H1 (cell line): Measurements from ENCODE around the gene SAMM50. TPM values are rescaled to one million over a fixed set of nuclear protein-coding genes. Genes with fewer than 3 reads are reported as not detected.

ENCODE experiments used
- CTCF ChIA-PET: fragments of 300-600 bp; sonication (Branson Sonifier 250); formaldehyde crosslinking; loops from one replicate; lab custom pipeline; 2021; ENCODE audit not compliant: partially characterized antibody; lab: Charles Lee
- POLR2A ChIA-PET: fragments of 300-600 bp; sonication (Branson Sonifier 250); formaldehyde crosslinking; loops from one replicate; lab custom pipeline; 2021; ENCODE audit warnings: inconsistent platforms; ENCODE audit not compliant: partially characterized antibody; lab: Charles Lee
- DNase-seq, 2 experiments: peaks; one replicate each; pipeline versions ENCODE4 v3.0.0 to v3.0.0-alpha.2; 2010 to 2022; ENCODE audit warnings: low spot score in 2 of 2, low read depth in 1 of 2, mixed read lengths in 1 of 2
- FAIRE-seq: peaks from 2 replicates; lab custom pipeline; 2011; peaks lifted over from hg19 to GRCh38; lab: Jason Lieb, UNC
- H2AFZ ChIP-seq: 2 replicates; pipeline ENCODE4 v1.8.1; 2012; ENCODE audit warnings: low read length, inconsistent platforms
- H2AK5ac ChIP-seq: 2 replicates; pipeline ENCODE4 v1.6.1; 2013; ENCODE audit warnings: low read depth, low read length
- H2BK120ac ChIP-seq: replicated peaks from 2 replicates; pipeline ENCODE3; 2013; ENCODE audit warnings: low read depth, low read length, inconsistent platforms
- H2BK12ac ChIP-seq: 2 replicates; pipeline ENCODE4 v1.6.1; 2013; ENCODE audit warnings: low read depth, low read length
- H2BK15ac ChIP-seq: 2 replicates; pipeline ENCODE4 v1.6.1; 2013; ENCODE audit warnings: low read length
- H2BK20ac ChIP-seq: 2 replicates; pipeline ENCODE4 v1.6.1; 2013; ENCODE audit warnings: low read length
- H2BK5ac ChIP-seq: 2 replicates; pipeline ENCODE4 v1.6.1; 2013; ENCODE audit warnings: low read depth, low read length
- H3K14ac ChIP-seq: 2 replicates; pipeline ENCODE4 v1.6.1; 2013; ENCODE audit warnings: inconsistent platforms; ENCODE audit not compliant: insufficient read length
- H3K18ac ChIP-seq: 2 replicates; pipeline ENCODE4 v1.6.1; 2013; ENCODE audit warnings: low read length; ENCODE audit errors: extremely low read depth
- H3K23ac ChIP-seq: 2 replicates; pipeline ENCODE4 v1.6.1; 2013; ENCODE audit warnings: inconsistent platforms; ENCODE audit not compliant: insufficient read length
- H3K23me2 ChIP-seq: 2 replicates; pipeline ENCODE4 v1.6.1; 2013; ENCODE audit warnings: low read depth, low read length
- H3K27ac ChIP-seq: 2 replicates; pipeline ENCODE4 v1.6.1; 2011; ENCODE audit warnings: low read depth, low read length, inconsistent platforms
- H3K27me3 ChIP-seq, 4 experiments: replicated peaks in 1 of 4; 1 replicate in 1 of 4; 2 replicates in 3 of 4; pipeline versions ENCODE4 v1.6.1 to v1.8.1; 2011 to 2013; ENCODE audit warnings: low read length in 3 of 4, mild to moderate bottlenecking in 3 of 4, inconsistent platforms in 2 of 4, mixed read lengths in 2 of 4, moderate library complexity in 1 of 4; ENCODE audit not compliant: control insufficient read depth in 3 of 4, insufficient read depth in 3 of 4; ENCODE audit errors: extremely low read depth in 1 of 4
- H3K36me3 ChIP-seq, 4 experiments: 2 replicates each; pipeline versions ENCODE4 v1.6.1 to v1.8.1; 2011 to 2013; ENCODE audit warnings: mild to moderate bottlenecking in 4 of 4, low read length in 3 of 4, moderate library complexity in 2 of 4, control low read depth in 1 of 4, inconsistent platforms in 1 of 4; ENCODE audit not compliant: insufficient read depth in 4 of 4, control insufficient read depth in 2 of 4
- H3K4ac ChIP-seq: replicated peaks from 2 replicates; pipeline ENCODE3; 2013; ENCODE audit warnings: low read length, low read depth, mixed read lengths, inconsistent platforms; ENCODE audit not compliant: insufficient read length
- H3K4me1 ChIP-seq, 4 experiments: replicated peaks in 1 of 4; 1 replicate in 1 of 4; 2 replicates in 3 of 4; pipeline versions ENCODE4 v1.6.1 to v1.8.1; 2011 to 2013; ENCODE audit warnings: low read length in 3 of 4, inconsistent platforms in 2 of 4, mixed read lengths in 1 of 4; ENCODE audit not compliant: insufficient read depth in 4 of 4, control insufficient read depth in 3 of 4
- H3K4me2 ChIP-seq, 2 experiments: 2 replicates each; pipeline versions ENCODE4 v1.6.1 to v1.8.1; 2011 to 2013; ENCODE audit warnings: low read depth in 2 of 2, low read length in 2 of 2, control low read depth in 1 of 2, inconsistent platforms in 1 of 2, mild to moderate bottlenecking in 1 of 2; ENCODE audit not compliant: insufficient read depth in 1 of 2
- H3K4me3 ChIP-seq, 4 experiments: fragments of 200-600, 300-600 bp in 1 of 4; sonication (generic), shearing (Covaris generic), sonication (Bioruptor Twin) in 1 of 4; 2 replicates each; pipeline versions ENCODE4 v1.5.1 to v1.8.1; 2011 to 2016; ENCODE audit warnings: low read length in 4 of 4, low read depth in 3 of 4, control low read depth in 2 of 4, inconsistent platforms in 2 of 4, mild to moderate bottlenecking in 2 of 4, mixed read lengths in 1 of 4, moderate library complexity in 1 of 4; ENCODE audit not compliant: insufficient read depth in 2 of 4; ENCODE audit errors: extremely low read depth in 1 of 4
- H3K56ac ChIP-seq: replicated peaks from 2 replicates; pipeline ENCODE3; 2013; ENCODE audit warnings: low read depth, mild to moderate bottlenecking, mixed read lengths, low read length, inconsistent platforms; ENCODE audit not compliant: insufficient read length
- H3K79me1 ChIP-seq: 2 replicates; pipeline ENCODE4 v1.6.1; 2013; ENCODE audit warnings: low read depth, low read length, control low read depth
- H3K79me2 ChIP-seq, 2 experiments: 2 replicates each; pipeline versions ENCODE4 v1.6.1 to v1.8.1; 2012 to 2013; ENCODE audit warnings: low read length in 2 of 2, mild to moderate bottlenecking in 2 of 2, inconsistent platforms in 1 of 2; ENCODE audit not compliant: insufficient read depth in 2 of 2, control insufficient read depth in 1 of 2
- H3K9ac ChIP-seq, 4 experiments: replicated peaks in 1 of 4; 1 replicate in 1 of 4; 2 replicates in 3 of 4; pipeline versions ENCODE4 v1.6.1 to v1.8.1; 2011 to 2013; ENCODE audit warnings: low read depth in 3 of 4, low read length in 3 of 4, control low read depth in 2 of 4, mild to moderate bottlenecking in 2 of 4, moderate library complexity in 2 of 4, inconsistent platforms in 1 of 4; ENCODE audit errors: extremely low read depth in 1 of 4
- H3K9me3 ChIP-seq, 2 experiments: 2 replicates each; pipeline versions ENCODE4 v1.6.1 to v1.8.1; 2012 to 2013; ENCODE audit warnings: mild to moderate bottlenecking in 2 of 2, moderate library complexity in 2 of 2, control low read depth in 1 of 2, inconsistent platforms in 1 of 2, low read depth in 1 of 2, low read length in 1 of 2, mixed read lengths in 1 of 2; ENCODE audit not compliant: insufficient read depth in 2 of 2
- H4K20me1 ChIP-seq, 2 experiments: replicated peaks in 1 of 2; 2 replicates each; pipeline versions ENCODE3 to v1.8.1; 2011 to 2013; ENCODE audit warnings: inconsistent platforms in 2 of 2, low read length in 2 of 2, mild to moderate bottlenecking in 1 of 2; ENCODE audit not compliant: insufficient read depth in 2 of 2, control insufficient read depth in 1 of 2
- H4K5ac ChIP-seq: 2 replicates; pipeline ENCODE4 v1.6.1; 2013; ENCODE audit warnings: low read length, low read depth, mixed read lengths, inconsistent platforms; ENCODE audit not compliant: insufficient read length
- H4K8ac ChIP-seq: 2 replicates; pipeline ENCODE4 v1.8.0; 2013; ENCODE audit warnings: mild to moderate bottlenecking, moderate library complexity, low read length, inconsistent platforms; ENCODE audit not compliant: insufficient read depth; ENCODE audit errors: extremely low read depth
- H4K91ac ChIP-seq: replicated peaks from 2 replicates; pipeline ENCODE3; 2013; ENCODE audit warnings: low read length, mixed read lengths, inconsistent platforms; ENCODE audit not compliant: insufficient read length
- SIRT6 ChIP-seq: IDR thresholded peaks from one replicate; pipeline ENCODE4 v1.7.1; 2012; ENCODE audit warnings: low read length, inconsistent platforms
- WGBS, 2 experiments: shearing (Covaris generic) in 1 of 2; methylation state at CpG; one replicate each; pipeline versions ENCODE4 v1.1.6 to v1.1.7; 2013 to 2015; ENCODE audit warnings: low lambda C conversion rate in 2 of 2, mixed read lengths in 2 of 2, inconsistent platforms in 1 of 2, low coverage in 1 of 2, missing lambda C conversion rate in 1 of 2; ENCODE audit not compliant: insufficient replicate concordance in 2 of 2, insufficient coverage in 1 of 2, insufficient read length in 1 of 2; ENCODE audit errors: extremely low coverage in 1 of 2, missing lambda C conversion rate in 1 of 2; 5-methylcytosine and 5-hydroxymethylcytosine counted together
- polyA plus RNA-seq, 7 experiments: library from polyadenylated mRNA; depleted of rRNA in 3 of 7; stranded (reverse) in 5 of 7; unstranded in 2 of 7; fragments of >200 nt in 5 of 7; fragments of 200-250 nt in 2 of 7; gene quantifications; 1 replicate in 5 of 7; 2 replicates in 1 of 7; 4 replicates in 1 of 7; pipeline versions ENCODE4 v1.2.1 to v1.2.3, GENCODE V29; 2011 to 2013; ENCODE audit warnings: missing spikeins in 2 of 7, mixed read lengths in 2 of 7
- total RNA-seq: library from RNA; stranded (reverse); fragmentation: NEBNext Ultra II Directional; extraction: Animal tissue kit (Norgen Biotek cat#: 25700); gene quantifications from 2 replicates; pipeline ENCODE4 v1.2.1, GENCODE V29; 2021

The SAMM50 gene
- total and polyA plus RNA-seq, 2 of the 8 experiments (the other 6 are each of a cell fraction or from before 2014, with no cell fraction given) = 45.4 to 70.3 TPM

- CTCF ChIA-PET = interaction anchor here (0.6 to 2.0 kb wide), 3 partner anchors 15 to 44 kb away, joined by 3 to 10 read pairs (median 3); no protein-coding TSS in a partner anchor
- H4K20me1 ChIP-seq = peaks cover 3 to 36% of the 10 kb centered on the region in 2 experiments
- POLR2A ChIA-PET = interaction anchor here (1.7 to 2.2 kb wide), 2 partner anchors 16 to 17 kb away, joined by 4 read pairs; no protein-coding TSS in a partner anchor
- H3K23ac ChIP-seq = no peak overlapping the region
- H3K14ac ChIP-seq = no peak overlapping the region
- no peak overlapping the region for H2BK15ac ChIP-seq
- H3K23me2 ChIP-seq = peaks cover 10% of the 10 kb centered on the region; the same call in 1 of the 2 replicates
- H2AFZ ChIP-seq = no peak overlapping the region
- WGBS, 2 experiments = 89% methylated on average over 5 of the region's 5 CpGs; no CpG with 5 or more reads in 1 of the 2 experiments
- H3K27me3 ChIP-seq = no peaks in the 10 kb centered on the region
- H3K4me2 ChIP-seq = no peak overlapping the region
- H3K9ac ChIP-seq = no peak overlapping the region
- no peak overlapping the region for H2BK20ac ChIP-seq
- H3K79me1 ChIP-seq = peaks cover 12% of the 10 kb centered on the region
- no peak overlapping the region for H4K8ac ChIP-seq
- peaks cover 4 to 16% (median 12%) of the 10 kb centered on the region in 4 experiments for H3K4me1 ChIP-seq
- H3K18ac ChIP-seq = no peak overlapping the region
- no peak overlapping the region for H4K5ac ChIP-seq
- peaks cover 26 to 65% (median 39%) of the 10 kb centered on the region in 4 experiments for H3K36me3 ChIP-seq
- H2BK5ac ChIP-seq = no peak overlapping the region
- no peak overlapping the region for H2AK5ac ChIP-seq
- H3K9me3 ChIP-seq = no peaks in the 10 kb centered on the region
- H2BK120ac ChIP-seq = no peak overlapping the region
- DNase-seq = no peak
- no peak overlapping the region for H2BK12ac ChIP-seq
- H4K91ac ChIP-seq = no peak overlapping the region
- no peak overlapping the region for H3K4ac ChIP-seq
- H3K27ac ChIP-seq = no peak overlapping the region
- FAIRE-seq = no peak
- no peak overlapping the region for H3K56ac ChIP-seq
- no peak overlapping the region for H3K4me3 ChIP-seq
- H3K79me2 ChIP-seq = peaks cover 0 to 17% of the 10 kb centered on the region in 2 experiments; a peak in 1 of 4 replicates
- no peak for TF ChIP-seq SIRT6
Observed at GRCh38 chr22:43928468-43928867, 26.8 kb upstream of the SAMM50 start.
